Heart right ventricle (tissue), 16 donors: Measurements from ENCODE around the gene FYB1. TPM values are rescaled to one million over a fixed set of nuclear protein-coding genes. Genes with fewer than 3 reads are reported as not detected.

Experiments used
- ATAC-seq, 8 donors: fragments of 200-7000 bp; cut with Tn5 transposase; one replicate each; pipeline ENCODE4 v1.9.1; 2020; ENCODE audit warnings: mild to moderate bottlenecking in 8 of 8, moderate library complexity in 8 of 8, moderate number of reproducible peaks in 1 of 8
- DNase-seq, 2 donors: peaks; one replicate each; pipeline ENCODE4 v3.0.0-alpha.2; 2020
- H3K27ac ChIP-seq, 10 donors: fragments of 200-600 bp; sonication (generic) in 2 of 10; one replicate each; pipeline versions ENCODE4 v1.5.0 to v1.8.0; 2020 to 2022; ENCODE audit warnings: mild to moderate bottlenecking in 3 of 10
- H3K27me3 ChIP-seq, 7 donors: fragments of 200-600 bp; one replicate each; pipeline ENCODE4 v1.8.0; 2021 to 2022; ENCODE audit warnings: mild to moderate bottlenecking in 2 of 7
- H3K36me3 ChIP-seq, 9 donors: fragments of 200-600 bp; sonication (generic) in 1 of 9; one replicate each; pipeline versions ENCODE4 v1.5.0 to v1.8.0; 2020 to 2022; ENCODE audit warnings: mild to moderate bottlenecking in 2 of 9
- H3K4me1 ChIP-seq, 9 donors: fragments of 200-600 bp; sonication (generic) in 1 of 9; one replicate each; pipeline versions ENCODE4 v1.5.0 to v1.8.0; 2020 to 2022; ENCODE audit warnings: mild to moderate bottlenecking in 4 of 9
- H3K4me3 ChIP-seq, 10 donors: fragments of 200-600 bp; sonication (generic) in 2 of 10; one replicate each; pipeline versions ENCODE4 v1.5.0 to v1.8.0; 2020 to 2022; ENCODE audit warnings: mild to moderate bottlenecking in 7 of 10, moderate library complexity in 2 of 10
- H3K9me3 ChIP-seq, 11 donors: fragments of 200-600 bp in 10 of 11; sonication (generic) in 2 of 11; one replicate each; pipeline versions ENCODE4 v1.5.0 to v1.8.0; 2013 to 2022; ENCODE audit warnings: mild to moderate bottlenecking in 2 of 11, control low read depth in 1 of 11, moderate library complexity in 1 of 11
- WGBS, 2 donors: extraction: QIAGEN DNeasy Blood & Tissue Kit; methylation state at CpG; one replicate each; pipeline ENCODE4 v1.1.7; 2013; ENCODE audit warnings: inconsistent platforms in 1 of 2; 5-methylcytosine and 5-hydroxymethylcytosine counted together
- intact Hi-C, 10 donors: fragments of 100-400 bp; cut with DNase I; formaldehyde crosslinking; loops; one replicate each; pipeline versions ENCODE4 v1.11.1 to v1.14.2; 2022
- polyA plus RNA-seq, 2 donors: library from polyadenylated mRNA; stranded (reverse); fragments of 200-250 nt; gene quantifications; one replicate each; pipeline ENCODE4 v1.2.3, GENCODE V29; 2013
- total RNA-seq, 10 donors: library from RNA; stranded (reverse); fragmentation: NEBNext Ultra II Directional in 3 of 10; extraction: Animal tissue kit (Norgen Biotek cat#: 25700) in 3 of 10; gene quantifications; one replicate each; pipeline versions ENCODE4 v1.2.1 to v1.2.4, GENCODE V29; 2021 to 2023
- TF ChIP-seq, protein P1 (sequence below), 9 donors: fragments of 200-600 bp; sonication (generic) in 2 of 9; IDR thresholded peaks; one replicate each; pipeline versions ENCODE4 v1.5.0 to v1.8.0; 2021 to 2022; ENCODE audit warnings: antibody characterized with exemption in 9 of 9, mild to moderate bottlenecking in 5 of 9, moderate library complexity in 1 of 9
- donor health status: Arrhythmogenic right ventricular cardiomyopathy.
- donor health status: ischemic (EF 13 %, LVEDD 7.1; RV severe dilation, severe dysfunction).
- donor health status: healthy with polysubstance abuse.
- donor health status: DM: no; HTN: yes; CAD: no.
- donor health status: DM: no; HTN: no; CAD: no.
- donor health status: ischemic (EF 25% LVEDD 6.9; RV normal size, moderate dysfunction).
- donor health status: ischemic (EF 25% LVEDD 5.7; RV mildly dilated, moderate dysfunction).
- donor health status: healthy.
- donor health status: DM: yes; HTN: yes; CAD: no.
- donor health status: Ischemic cardiomyopathy.
- donor health status: ischemic (EF 35%, LVEDD 5.7; RV mildly dilated, moderate dysfunction).
- donor health status: nonischemic (EF 11% LVEDD 7.7; RV severe dilation, severe dysfunction).
- donor health status: DM: yes; HTN: yes; CAD: no.
- donor health status: PGD.
- donor health status: ischemic (EF 29% LVEDD 5.4; RV normal size, mild dysfunction).
- donor health status: nonischemic (EF 23%, LVEDD 6.1; RV moderate dilation, normal function).

FYB1 gene
- total and polyA plus RNA-seq, 12 donors, result 0.61 to 33.8 (median 2.3) TPM

DNA sequence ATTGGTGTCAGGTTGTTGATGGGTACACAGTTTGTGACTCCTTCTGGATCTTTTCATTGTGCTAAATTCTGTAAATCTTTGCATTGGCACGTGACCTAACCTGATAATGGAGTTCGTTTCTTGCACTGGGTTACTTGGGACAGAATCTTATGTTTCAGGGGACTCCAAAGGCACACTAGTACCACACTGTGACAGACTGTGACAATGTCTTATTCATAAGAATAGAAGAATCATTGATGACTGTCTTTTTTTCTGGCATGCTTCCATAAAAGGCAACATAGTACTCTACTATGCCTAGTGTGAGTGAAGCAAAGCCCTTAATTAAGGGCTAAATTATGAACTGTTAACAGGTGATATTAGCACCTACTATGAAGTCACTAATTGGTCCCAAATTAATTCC lies 109.8 kb downstream of the FYB1 start:
- Histone ChIP-seq H3K4me3 (no peak overlapping the region), H3K36me3 (peaks cover 0 to 98% (median 0%) of the 10 kb centered on the region in 9 donors), H3K27ac (no peak overlapping the region), H3K4me1 (no peaks in the 10 kb centered on the region), H3K27me3 (peaks cover 0 to 4% (median 0%) of the 10 kb centered on the region in 7 donors), H3K9me3 (no peaks in the 10 kb centered on the region)
- 75 to 85% methylated on average over 2 of the region's 2 CpGs for WGBS, 2 donors
- ATAC-seq, result no peak
- intact Hi-C loops, result loop anchor here in 1 of 10 donors (10.0 kb wide), 1 partner anchor 1245 kb away; no protein-coding TSS in a partner anchor
- TF ChIP-seq, protein P1, sequence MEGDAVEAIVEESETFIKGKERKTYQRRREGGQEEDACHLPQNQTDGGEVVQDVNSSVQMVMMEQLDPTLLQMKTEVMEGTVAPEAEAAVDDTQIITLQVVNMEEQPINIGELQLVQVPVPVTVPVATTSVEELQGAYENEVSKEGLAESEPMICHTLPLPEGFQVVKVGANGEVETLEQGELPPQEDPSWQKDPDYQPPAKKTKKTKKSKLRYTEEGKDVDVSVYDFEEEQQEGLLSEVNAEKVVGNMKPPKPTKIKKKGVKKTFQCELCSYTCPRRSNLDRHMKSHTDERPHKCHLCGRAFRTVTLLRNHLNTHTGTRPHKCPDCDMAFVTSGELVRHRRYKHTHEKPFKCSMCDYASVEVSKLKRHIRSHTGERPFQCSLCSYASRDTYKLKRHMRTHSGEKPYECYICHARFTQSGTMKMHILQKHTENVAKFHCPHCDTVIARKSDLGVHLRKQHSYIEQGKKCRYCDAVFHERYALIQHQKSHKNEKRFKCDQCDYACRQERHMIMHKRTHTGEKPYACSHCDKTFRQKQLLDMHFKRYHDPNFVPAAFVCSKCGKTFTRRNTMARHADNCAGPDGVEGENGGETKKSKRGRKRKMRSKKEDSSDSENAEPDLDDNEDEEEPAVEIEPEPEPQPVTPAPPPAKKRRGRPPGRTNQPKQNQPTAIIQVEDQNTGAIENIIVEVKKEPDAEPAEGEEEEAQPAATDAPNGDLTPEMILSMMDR (IDR thresholded peaks at IDR 0.05), result no peak
- no peak for DNase-seq

- 62 to 64% methylated on average over 3 of the region's 3 CpGs for WGBS, 2 donors
- H3K36me3 ChIP-seq, result peaks cover 0 to 98% (median 0%) of the 10 kb centered on the region in 9 donors
These were observed 110.4 kb downstream of the FYB1 start for GRCh38 chr5:39108987-39109386.

DNA sequence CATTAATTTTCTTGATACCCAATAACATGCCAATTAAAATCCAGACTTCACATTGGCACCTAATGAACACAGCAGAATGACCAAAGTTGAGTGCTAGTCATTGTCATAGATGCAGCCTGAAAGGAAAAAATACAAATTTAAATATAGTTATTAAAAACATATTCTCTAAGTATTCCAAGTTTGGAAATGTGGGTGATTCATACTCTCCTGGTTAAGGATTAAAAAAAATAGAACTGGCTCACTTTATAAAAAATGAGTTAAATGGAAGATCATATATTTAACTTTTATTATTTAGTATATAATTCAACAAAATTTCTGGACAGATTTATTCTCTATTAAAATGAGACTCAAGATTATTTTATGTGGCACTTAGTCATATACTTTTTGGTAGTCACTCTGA lies 112.0 kb downstream of the FYB1 start:
- Histone ChIP-seq H3K4me3 (no peak overlapping the region), H3K27me3 (peaks cover 0 to 4% (median 0%) of the 10 kb centered on the region in 7 donors), H3K36me3 (peaks cover 0 to 98% (median 0%) of the 10 kb centered on the region in 9 donors), H3K27ac (no peak overlapping the region), H3K9me3 (no peaks in the 10 kb centered on the region), H3K4me1 (peaks cover 0 to 4% (median 0%) of the 10 kb centered on the region in 9 donors)
- intact Hi-C loops, result loop anchor here in 1 of 10 donors (10.0 kb wide), 1 partner anchor 1243 kb away; no protein-coding TSS in a partner anchor
- no peak for DNase-seq
- no peak for ATAC-seq
- TF ChIP-seq, protein P1 (IDR thresholded peaks at IDR 0.05), result no peak

More at GRCh38 chr5:39108987-39109386, 110.4 kb downstream of the FYB1 start:
- no peaks in the 10 kb centered on the region for H3K4me1 ChIP-seq
- H3K9me3 ChIP-seq, result no peaks in the 10 kb centered on the region
- peaks cover 0 to 4% (median 0%) of the 10 kb centered on the region in 7 donors for H3K27me3 ChIP-seq
- intact Hi-C loops, result loop anchor here in 1 of 10 donors (10.0 kb wide), 1 partner anchor 1244 kb away; no protein-coding TSS in a partner anchor
- TF ChIP-seq, protein P1 (IDR thresholded peaks at IDR 0.05), result no peak
- no peak for ATAC-seq
- H3K4me3 ChIP-seq, result no peak overlapping the region
- H3K27ac ChIP-seq, result no peak overlapping the region
- no peak for DNase-seq

DNA sequence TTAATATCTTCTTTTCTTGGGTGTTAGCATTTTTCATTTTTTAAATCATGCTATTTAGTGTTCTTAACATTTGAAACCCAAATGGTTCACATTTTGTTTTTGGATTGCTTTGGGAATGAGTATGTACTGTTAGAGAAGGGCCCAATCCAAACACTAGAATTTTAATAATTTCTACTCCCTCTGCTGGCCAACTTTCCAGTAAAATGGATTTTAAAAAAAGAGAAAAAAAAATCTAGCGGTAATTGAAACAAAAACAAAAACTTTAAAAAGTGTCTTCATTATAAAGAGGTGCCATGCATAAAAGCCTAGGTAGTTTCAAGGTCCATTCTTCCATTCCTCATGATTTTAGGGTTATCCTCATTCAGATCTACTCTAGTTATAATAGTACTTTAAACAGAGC lies 113.0 kb downstream of the FYB1 start:
- Histone ChIP-seq H3K9me3 (no peaks in the 10 kb centered on the region), H3K4me1 (peaks cover 0 to 12% (median 0%) of the 10 kb centered on the region in 9 donors), H3K27ac (no peak overlapping the region), H3K4me3 (no peak overlapping the region), H3K36me3 (peaks cover 0 to 88% (median 0%) of the 10 kb centered on the region in 9 donors), H3K27me3 (peaks cover 0 to 4% (median 0%) of the 10 kb centered on the region in 7 donors)
- intact Hi-C loops, result loop anchor here in 1 of 10 donors (10.0 kb wide), 1 partner anchor 1242 kb away; no protein-coding TSS in a partner anchor
- DNase-seq (no peak), ATAC-seq (no peak)
- WGBS, 2 donors, result 51 to 60% methylated on average over 1 of the region's 1 CpG
- TF ChIP-seq, protein P1 (IDR thresholded peaks at IDR 0.05), result peak in 4 of 9 donors; percentile 10 to 33 (median 22)
